Measurements from ENCODE around the gene TRIM71.
"Not testable (repeated sequence)": the region's sequence is repeated elsewhere in the genome, so short reads cannot be mapped to it uniquely, and the experiment has no call there.

TRIM71 gene

GRCh38 chr3:32890420-32891276 is 72.9 kb downstream of the TRIM71 start:
- no peak for DNase-seq (ENCODE audit: low read depth)

- no peak for DNase-seq (ENCODE audit: low read depth)
Observed at GRCh38 chr3:32891365-32891764, 73.6 kb downstream of the TRIM71 start.

GRCh38 chr3:32892625-32893598 is 75.1 kb downstream of the TRIM71 start:
- DNase-seq (ENCODE audit: low read depth), result no peak

- DNase-seq (ENCODE audit: low read depth), result no peak
Observed at GRCh38 chr3:32894977-32895376, 77.2 kb downstream of the TRIM71 start.

- DNase-seq (ENCODE audit: low read depth), result no peak
Observed at GRCh38 chr3:32895701-32896100, 77.9 kb downstream of the TRIM71 start.

- DNase-seq (ENCODE audit: low read depth), result no peak
Observed at GRCh38 chr3:32896143-32896542, 78.3 kb downstream of the TRIM71 start.

- DNase-seq (ENCODE audit: low read depth), result no peak
Observed at GRCh38 chr3:32897001-32897601, 79.3 kb downstream of the TRIM71 start.

- DNase-seq (ENCODE audit: low read depth), result no peak
Observed at GRCh38 chr3:32897981-32898623, 80.3 kb downstream of the TRIM71 start.

GRCh38 chr3:32899265-32899664 is 81.5 kb downstream of the TRIM71 start:
- no peak for DNase-seq (ENCODE audit: low read depth)

GRCh38 chr3:32901005-32901932 is 83.5 kb downstream of the TRIM71 start:
- DNase-seq (ENCODE audit: low read depth), result no peak

GRCh38 chr3:32902887-32903371 is 85.1 kb downstream of the TRIM71 start:
- not testable (repeated sequence) for DNase-seq (ENCODE audit: low read depth)

GRCh38 chr3:32903953-32904352 is 86.2 kb downstream of the TRIM71 start:
- no peak for DNase-seq (ENCODE audit: low read depth)

GRCh38 chr3:32909999-32910398 is 92.2 kb downstream of the TRIM71 start:
- no peak for DNase-seq (ENCODE audit: low read depth)

- no peak for DNase-seq (ENCODE audit: low read depth)
Observed at GRCh38 chr3:32910954-32911353, 93.2 kb downstream of the TRIM71 start.

- DNase-seq (ENCODE audit: low read depth), result no peak
Observed at GRCh38 chr3:32912046-32912445, 94.2 kb downstream of the TRIM71 start.

GRCh38 chr3:32913790-32914446 is 96.1 kb downstream of the TRIM71 start:
- DNase-seq (ENCODE audit: low read depth), result no peak

GRCh38 chr3:32919920-32920319 is 102.1 kb downstream of the TRIM71 start:
- no peak for DNase-seq (ENCODE audit: low read depth)

- DNase-seq (ENCODE audit: low read depth), result no peak
Observed at GRCh38 chr3:32922078-32922477, 104.3 kb downstream of the TRIM71 start.

GRCh38 chr3:32930161-32930560 is 112.4 kb downstream of the TRIM71 start:
- DNase-seq (ENCODE audit: low read depth), result no peak

GRCh38 chr3:32931273-32931672 is 113.5 kb downstream of the TRIM71 start:
- DNase-seq (ENCODE audit: low read depth), result not testable (repeated sequence)

Data from HS-27A (cell line).